Measurements from ENCODE around the gene KMO.

- TF ChIP-seq DNMT1 (CRISPR knock-in tag; IDR thresholded peaks at IDR 0.05) (no peak), ZNF563 (CRISPR knock-in tag; IDR thresholded peaks at IDR 0.05) (no peak), MYNN (CRISPR knock-in tag; IDR thresholded peaks at IDR 0.05; ENCODE audit: low read depth) (no peak), ZNF629 (CRISPR knock-in tag; conservative IDR thresholded peaks at IDR 0.05) (no peak), AKNA (CRISPR knock-in tag; IDR thresholded peaks at IDR 0.05; ENCODE audit: borderline replicate concordance) (no peak), CTCF (CRISPR knock-in tag; IDR thresholded peaks at IDR 0.05) (no peak), ISX (CRISPR knock-in tag; conservative IDR thresholded peaks at IDR 0.05) (no peak), ATF6 (CRISPR knock-in tag; conservative IDR thresholded peaks at IDR 0.05) (no peak), NFRKB (IDR thresholded peaks at IDR 0.05) (no peak), CERS6 (CRISPR knock-in tag; IDR thresholded peaks at IDR 0.05) (no peak), HNRNPH1 (optimal IDR thresholded peaks at IDR 0.05; ENCODE audit: low read depth, low read length) (no peak), IKZF1 (IDR thresholded peaks at IDR 0.05) (no peak), POLR2AphosphoS5 (IDR thresholded peaks at IDR 0.05; ENCODE audit: low read depth, low read length) (no peak), TERF1 (CRISPR knock-in tag; IDR thresholded peaks at IDR 0.05) (no peak)
Observed at GRCh38 chr1:241521718-241522117, 10.5 kb upstream of the KMO start.

All from HepG2 (cell line).